Astrocyte of the spinal cord (primary cell): ENCODE data around the gene ALG8.
"Not testable (repeated sequence)": the region's sequence is repeated elsewhere in the genome, so short reads cannot be mapped to it uniquely, and the experiment has no call there.

Experiments used
- DNase-seq: peaks from one replicate; pipeline ENCODE4 v3.0.0; 2011; ENCODE audit warnings: low read depth, low spot score
- H3K4me3 ChIP-seq: 2 replicates; pipeline ENCODE4 v1.5.1; 2011; ENCODE audit warnings: low read depth, mild to moderate bottlenecking, low read length, moderate library complexity
- CTCF ChIP-seq: IDR thresholded peaks from 2 replicates; pipeline ENCODE4 v1.5.1; 2012; ENCODE audit warnings: low read depth, mild to moderate bottlenecking, low read length, inconsistent platforms
- in situ Hi-C: cut with HindIII; loops from 2 replicates; pipeline ENCODE4 v1.10.0; 2017; ENCODE audit warnings: low sequenced_read_pairs

ALG8 gene

GRCh38 chr11:78079232-78080083 is 60.0 kb downstream of the ALG8 start, which contains the start of gene NDUFC2:
Gene NDUFC2, minus strand, starts transcription at chr11:78079862. Its CDS starts 118 bp downstream, at chr11:78079744.
- in situ Hi-C loops, result no loop called here
- no peak for TF ChIP-seq CTCF
- DNase-seq, result peak; percentile 89
- H3K4me3 ChIP-seq, result peak within 1 kb of the TSS; percentile 74

- in situ Hi-C loops, result no loop called here
- TF ChIP-seq CTCF, result no peak
- no peak for DNase-seq
- peak overlapping the region; percentile 74 for H3K4me3 ChIP-seq
Measured at GRCh38 chr11:78078218-78079167, 60.9 kb downstream of the ALG8 start.

- DNase-seq, in situ Hi-C loops, H3K4me3 ChIP-seq: not testable (repeated sequence)
Measured at GRCh38 chr11:78077592-78077991, 61.8 kb downstream of the ALG8 start.

GRCh38 chr11:78076733-78077403 is 62.6 kb downstream of the ALG8 start:
- TF ChIP-seq CTCF, result no peak
- in situ Hi-C loops, result no loop called here
- no peak for DNase-seq
- H3K4me3 ChIP-seq, result no peak overlapping the region

- DNase-seq, result no peak
- TF ChIP-seq CTCF, result no peak
- in situ Hi-C loops, result no loop called here
- no peak overlapping the region for H3K4me3 ChIP-seq
Measured at GRCh38 chr11:78074756-78075155, 64.7 kb downstream of the ALG8 start.

- no peak for TF ChIP-seq CTCF
- no peak overlapping the region for H3K4me3 ChIP-seq
- DNase-seq, result no peak
- in situ Hi-C loops, result no loop called here
Measured at GRCh38 chr11:78072455-78072854, 67.0 kb downstream of the ALG8 start.
